Spleen (tissue), 7 donors: Measurements from ENCODE around the gene KCNJ9.

ENCODE experiments used
- POLR2A ChIP-seq, 3 donors: fragments of 450-650 bp; IDR thresholded peaks; one replicate each; pipeline ENCODE4 v1.5.1; 2017; ENCODE audit warnings: antibody characterized with exemption in 3 of 3, mild to moderate bottlenecking in 1 of 3
- POLR2AphosphoS5 ChIP-seq, 3 donors: sonication (generic); formaldehyde crosslinking; IDR thresholded peaks; one replicate each; pipeline ENCODE4 v1.5.1; 2017; ENCODE audit warnings: antibody characterized with exemption in 3 of 3
- TF ChIP-seq, protein P1 (sequence below), 11 experiments: fragments of 200-600 bp in 7 of 11; fragments of 450-650 bp in 4 of 11; sonication (generic) in 4 of 11; IDR thresholded peaks in 8 of 11; conservative IDR thresholded peaks in 3 of 11; 1 replicate in 7 of 11; 2 replicates in 4 of 11; pipeline versions ENCODE4 v1.4.0 to v1.8.0; 2016 to 2021; ENCODE audit warnings: antibody characterized with exemption in 11 of 11, inconsistent platforms in 4 of 11, mild to moderate bottlenecking in 1 of 11
- donor health status: DM: no; HTN: no; CAD: no; lungs with moderate emphysema.
- donor health status: DM: no; HTN: no; CAD: no.
- donor health status: DM: no; HTN: no; CAD: no.

DNA sequence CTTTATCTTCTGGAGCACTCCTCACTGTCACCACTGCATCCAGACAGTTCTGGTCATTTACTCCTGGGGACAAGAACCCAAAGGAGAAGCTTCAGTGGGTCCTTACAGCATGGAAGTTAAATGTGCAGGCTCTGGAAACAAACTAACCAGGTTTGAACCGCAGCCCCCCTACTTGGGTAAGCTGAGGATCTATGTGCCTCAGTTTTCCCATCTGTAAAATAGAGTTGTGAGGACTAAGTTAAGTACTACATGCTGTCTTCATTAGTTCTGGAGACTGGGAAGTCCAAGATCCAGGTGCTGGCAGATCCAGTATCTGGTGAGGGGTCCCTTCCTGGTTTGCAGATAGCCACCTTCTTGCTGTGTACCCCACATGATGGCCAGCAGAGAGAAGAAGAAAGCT lies 26.2 kb downstream of the KCNJ9 start:
- TF ChIP-seq POLR2A (IDR thresholded peaks at IDR 0.05) (no peak), POLR2AphosphoS5 (IDR thresholded peaks at IDR 0.05) (no peak)
- TF ChIP-seq, protein P1, sequence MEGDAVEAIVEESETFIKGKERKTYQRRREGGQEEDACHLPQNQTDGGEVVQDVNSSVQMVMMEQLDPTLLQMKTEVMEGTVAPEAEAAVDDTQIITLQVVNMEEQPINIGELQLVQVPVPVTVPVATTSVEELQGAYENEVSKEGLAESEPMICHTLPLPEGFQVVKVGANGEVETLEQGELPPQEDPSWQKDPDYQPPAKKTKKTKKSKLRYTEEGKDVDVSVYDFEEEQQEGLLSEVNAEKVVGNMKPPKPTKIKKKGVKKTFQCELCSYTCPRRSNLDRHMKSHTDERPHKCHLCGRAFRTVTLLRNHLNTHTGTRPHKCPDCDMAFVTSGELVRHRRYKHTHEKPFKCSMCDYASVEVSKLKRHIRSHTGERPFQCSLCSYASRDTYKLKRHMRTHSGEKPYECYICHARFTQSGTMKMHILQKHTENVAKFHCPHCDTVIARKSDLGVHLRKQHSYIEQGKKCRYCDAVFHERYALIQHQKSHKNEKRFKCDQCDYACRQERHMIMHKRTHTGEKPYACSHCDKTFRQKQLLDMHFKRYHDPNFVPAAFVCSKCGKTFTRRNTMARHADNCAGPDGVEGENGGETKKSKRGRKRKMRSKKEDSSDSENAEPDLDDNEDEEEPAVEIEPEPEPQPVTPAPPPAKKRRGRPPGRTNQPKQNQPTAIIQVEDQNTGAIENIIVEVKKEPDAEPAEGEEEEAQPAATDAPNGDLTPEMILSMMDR (IDR thresholded peaks at IDR 0.05 in 8 of 11, conservative IDR thresholded peaks at IDR 0.05 in 3 of 11) = no peak
